Measurements from ENCODE around the gene KCNG1. TPM values are rescaled to one million over a fixed set of nuclear protein-coding genes. Genes with fewer than 3 reads are reported as not detected.

Gene KCNG1
- total and polyA plus RNA-seq, 2 of the 13 experiments (the other 11 are each of a cell fraction or from before 2014, with no cell fraction given), result not detected

DNA sequence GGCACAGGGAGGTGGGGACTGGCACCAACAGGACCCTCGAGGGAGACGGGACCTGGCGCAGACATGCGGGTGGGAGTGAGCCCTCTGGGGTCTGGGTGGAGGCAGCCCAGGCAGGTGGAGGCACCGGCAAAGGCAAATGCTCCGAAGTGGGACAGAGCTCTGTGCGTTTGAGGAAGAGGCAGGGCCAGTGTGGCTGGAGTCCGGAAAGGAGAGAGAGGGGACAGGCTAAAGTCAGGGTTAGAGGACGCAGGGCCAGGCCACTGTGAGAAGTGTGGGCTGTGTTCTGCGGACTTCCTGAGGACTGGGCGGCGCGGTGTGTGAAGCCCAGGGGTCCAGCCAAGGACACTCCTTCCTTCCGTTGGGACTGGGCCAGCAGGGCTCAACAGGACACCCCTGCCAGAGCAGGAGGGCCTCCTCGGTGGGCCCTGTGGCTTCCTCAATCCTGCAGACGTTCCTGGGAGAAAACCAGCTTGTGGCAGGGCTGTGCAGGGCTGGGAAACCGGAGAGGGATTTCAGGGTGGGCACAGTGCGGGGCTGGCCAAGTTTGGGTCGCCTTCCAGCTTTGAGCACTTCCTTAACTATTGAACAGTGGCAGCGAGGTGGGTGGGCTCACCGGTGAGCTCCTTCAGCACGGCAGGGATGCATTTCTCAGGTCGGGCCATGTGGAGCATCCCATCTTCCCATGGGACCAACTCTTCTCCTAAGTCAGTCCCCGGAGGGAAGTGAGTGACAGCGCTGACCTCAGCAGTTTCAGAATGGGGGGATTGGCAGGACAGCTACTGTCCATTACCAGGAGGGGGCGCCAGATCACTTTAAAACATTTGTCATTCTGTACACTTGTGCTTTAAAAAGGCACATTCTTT is 41.8 kb downstream of the KCNG1 start (continued):
- peak; percentile 32; the same call in 1 of the 2 replicates for TF ChIP-seq SP2 (CRISPR knock-in tag; IDR thresholded peaks at IDR 0.05)
- no peak for TF ChIP-seq ZFP36L2 (CRISPR knock-in tag; IDR thresholded peaks at IDR 0.05)
- TF ChIP-seq STAG1 (CRISPR knock-in tag; IDR thresholded peaks at IDR 0.05), result peak; percentile 74
- no peak for TF ChIP-seq ISX (CRISPR knock-in tag; conservative IDR thresholded peaks at IDR 0.05)
- TF ChIP-seq, protein P1, sequence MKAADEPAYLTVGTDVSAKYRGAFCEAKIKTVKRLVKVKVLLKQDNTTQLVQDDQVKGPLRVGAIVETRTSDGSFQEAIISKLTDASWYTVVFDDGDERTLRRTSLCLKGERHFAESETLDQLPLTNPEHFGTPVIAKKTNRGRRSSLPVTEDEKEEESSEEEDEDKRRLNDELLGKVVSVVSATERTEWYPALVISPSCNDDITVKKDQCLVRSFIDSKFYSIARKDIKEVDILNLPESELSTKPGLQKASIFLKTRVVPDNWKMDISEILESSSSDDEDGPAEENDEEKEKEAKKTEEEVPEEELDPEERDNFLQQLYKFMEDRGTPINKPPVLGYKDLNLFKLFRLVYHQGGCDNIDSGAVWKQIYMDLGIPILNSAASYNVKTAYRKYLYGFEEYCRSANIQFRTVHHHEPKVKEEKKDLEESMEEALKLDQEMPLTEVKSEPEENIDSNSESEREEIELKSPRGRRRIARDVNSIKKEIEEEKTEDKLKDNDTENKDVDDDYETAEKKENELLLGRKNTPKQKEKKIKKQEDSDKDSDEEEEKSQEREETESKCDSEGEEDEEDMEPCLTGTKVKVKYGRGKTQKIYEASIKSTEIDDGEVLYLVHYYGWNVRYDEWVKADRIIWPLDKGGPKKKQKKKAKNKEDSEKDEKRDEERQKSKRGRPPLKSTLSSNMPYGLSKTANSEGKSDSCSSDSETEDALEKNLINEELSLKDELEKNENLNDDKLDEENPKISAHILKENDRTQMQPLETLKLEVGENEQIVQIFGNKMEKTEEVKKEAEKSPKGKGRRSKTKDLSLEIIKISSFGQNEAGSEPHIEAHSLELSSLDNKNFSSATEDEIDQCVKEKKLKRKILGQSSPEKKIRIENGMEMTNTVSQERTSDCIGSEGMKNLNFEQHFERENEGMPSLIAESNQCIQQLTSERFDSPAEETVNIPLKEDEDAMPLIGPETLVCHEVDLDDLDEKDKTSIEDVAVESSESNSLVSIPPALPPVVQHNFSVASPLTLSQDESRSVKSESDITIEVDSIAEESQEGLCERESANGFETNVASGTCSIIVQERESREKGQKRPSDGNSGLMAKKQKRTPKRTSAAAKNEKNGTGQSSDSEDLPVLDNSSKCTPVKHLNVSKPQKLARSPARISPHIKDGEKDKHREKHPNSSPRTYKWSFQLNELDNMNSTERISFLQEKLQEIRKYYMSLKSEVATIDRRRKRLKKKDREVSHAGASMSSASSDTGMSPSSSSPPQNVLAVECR (CRISPR knock-in tag; IDR thresholded peaks at IDR 0.05; ENCODE audit: borderline replicate concordance), result 0 out of 2 replicates have a peak, but pooled peaks have one; percentile 33
- TF ChIP-seq CREM (IDR thresholded peaks at IDR 0.05), result no peak
- TF ChIP-seq CREM (CRISPR knock-in tag; IDR thresholded peaks at IDR 0.05), result no peak
- TF ChIP-seq ZNF883 (CRISPR knock-in tag; IDR thresholded peaks at IDR 0.05; ENCODE audit: not compliant biosample characterization), result peak; percentile 43
- 0 out of 2 replicates have a peak, but pooled peaks have one; percentile 25 for TF ChIP-seq MEIS1 (CRISPR knock-in tag; IDR thresholded peaks at IDR 0.05; ENCODE audit: borderline replicate concordance)
- TF ChIP-seq ZZZ3 (CRISPR knock-in tag; IDR thresholded peaks at IDR 0.05; ENCODE audit: borderline replicate concordance), result no peak
- TF ChIP-seq JDP2 (CRISPR knock-in tag; IDR thresholded peaks at IDR 0.05; ENCODE audit: borderline replicate concordance), result no peak
- no peak for TF ChIP-seq NFE2L2 (IDR thresholded peaks at IDR 0.05; ENCODE audit: low read length)
- no peak for TF ChIP-seq ZNF670 (CRISPR knock-in tag; IDR thresholded peaks at IDR 0.05; ENCODE audit: borderline replicate concordance)
- no peak for TF ChIP-seq TEAD3 (CRISPR knock-in tag; optimal IDR thresholded peaks at IDR 0.05; ENCODE audit: borderline replicate concordance)
- TF ChIP-seq, protein P2, sequence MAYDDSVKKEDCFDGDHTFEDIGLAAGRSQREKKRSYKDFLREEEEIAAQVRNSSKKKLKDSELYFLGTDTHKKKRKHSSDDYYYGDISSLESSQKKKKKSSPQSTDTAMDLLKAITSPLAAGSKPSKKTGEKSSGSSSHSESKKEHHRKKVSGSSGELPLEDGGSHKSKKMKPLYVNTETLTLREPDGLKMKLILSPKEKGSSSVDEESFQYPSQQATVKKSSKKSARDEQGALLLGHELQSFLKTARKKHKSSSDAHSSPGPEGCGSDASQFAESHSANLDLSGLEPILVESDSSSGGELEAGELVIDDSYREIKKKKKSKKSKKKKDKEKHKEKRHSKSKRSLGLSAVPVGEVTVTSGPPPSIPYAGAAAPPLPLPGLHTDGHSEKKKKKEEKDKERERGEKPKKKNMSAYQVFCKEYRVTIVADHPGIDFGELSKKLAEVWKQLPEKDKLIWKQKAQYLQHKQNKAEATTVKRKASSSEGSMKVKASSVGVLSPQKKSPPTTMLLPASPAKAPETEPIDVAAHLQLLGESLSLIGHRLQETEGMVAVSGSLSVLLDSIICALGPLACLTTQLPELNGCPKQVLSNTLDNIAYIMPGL (CRISPR knock-in tag; IDR thresholded peaks at IDR 0.05; ENCODE audit: borderline replicate concordance in 1 of 2, low read depth in 1 of 2), result peak in 1 of 2 experiments; percentile 33; a peak in 2 of 4 replicates
- TF ChIP-seq, protein P3, sequence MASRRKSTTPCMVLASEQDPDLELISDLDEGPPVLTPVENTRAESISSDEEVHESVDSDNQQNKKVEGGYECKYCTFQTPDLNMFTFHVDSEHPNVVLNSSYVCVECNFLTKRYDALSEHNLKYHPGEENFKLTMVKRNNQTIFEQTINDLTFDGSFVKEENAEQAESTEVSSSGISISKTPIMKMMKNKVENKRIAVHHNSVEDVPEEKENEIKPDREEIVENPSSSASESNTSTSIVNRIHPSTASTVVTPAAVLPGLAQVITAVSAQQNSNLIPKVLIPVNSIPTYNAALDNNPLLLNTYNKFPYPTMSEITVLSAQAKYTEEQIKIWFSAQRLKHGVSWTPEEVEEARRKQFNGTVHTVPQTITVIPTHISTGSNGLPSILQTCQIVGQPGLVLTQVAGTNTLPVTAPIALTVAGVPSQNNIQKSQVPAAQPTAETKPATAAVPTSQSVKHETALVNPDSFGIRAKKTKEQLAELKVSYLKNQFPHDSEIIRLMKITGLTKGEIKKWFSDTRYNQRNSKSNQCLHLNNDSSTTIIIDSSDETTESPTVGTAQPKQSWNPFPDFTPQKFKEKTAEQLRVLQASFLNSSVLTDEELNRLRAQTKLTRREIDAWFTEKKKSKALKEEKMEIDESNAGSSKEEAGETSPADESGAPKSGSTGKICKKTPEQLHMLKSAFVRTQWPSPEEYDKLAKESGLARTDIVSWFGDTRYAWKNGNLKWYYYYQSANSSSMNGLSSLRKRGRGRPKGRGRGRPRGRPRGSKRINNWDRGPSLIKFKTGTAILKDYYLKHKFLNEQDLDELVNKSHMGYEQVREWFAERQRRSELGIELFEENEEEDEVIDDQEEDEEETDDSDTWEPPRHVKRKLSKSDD (CRISPR knock-in tag; IDR thresholded peaks at IDR 0.05; ENCODE audit: low read depth), result no peak
- TF ChIP-seq SMC3 (IDR thresholded peaks at IDR 0.05; ENCODE audit: low read length), result peak; percentile 46
- TF ChIP-seq NR2F1 (CRISPR knock-in tag; IDR thresholded peaks at IDR 0.05), result no peak
- TF ChIP-seq ZNF564 (CRISPR knock-in tag; IDR thresholded peaks at IDR 0.05), result no peak
